Spleen (tissue), 11 donors: ENCODE results near the gene ZNF451. TPM values are rescaled to one million over a fixed set of nuclear protein-coding genes. Genes with fewer than 3 reads are reported as not detected.

Experiments used
- DNase-seq: peaks from one replicate; pipeline ENCODE4 v3.0.0-alpha.2; 2020
- H3K27ac ChIP-seq, 8 donors: fragments of 200-600 bp; sonication (generic) in 7 of 8; 1 replicate in 4 of 8; 2 replicates in 4 of 8; pipeline versions ENCODE4 v1.5.0 to v1.8.0; 2016 to 2021; ENCODE audit warnings: inconsistent platforms in 4 of 8, mild to moderate bottlenecking in 4 of 8, moderate library complexity in 1 of 8
- H3K27me3 ChIP-seq, 7 donors: fragments of 200-600 bp; sonication (generic) in 6 of 7; replicated peaks in 1 of 7; 1 replicate in 4 of 7; 2 replicates in 3 of 7; pipeline versions ENCODE4 v1.5.0 to v1.8.0; 2016 to 2021; ENCODE audit warnings: inconsistent platforms in 3 of 7, mild to moderate bottlenecking in 1 of 7
- H3K36me3 ChIP-seq, 6 donors: fragments of 200-600 bp; sonication (generic) in 5 of 6; 1 replicate in 4 of 6; 2 replicates in 2 of 6; pipeline versions ENCODE4 v1.5.0 to v1.8.0; 2016 to 2021; ENCODE audit warnings: inconsistent platforms in 2 of 6
- H3K4me1 ChIP-seq, 6 donors: fragments of 200-600 bp; sonication (generic) in 5 of 6; 1 replicate in 3 of 6; 2 replicates in 3 of 6; pipeline versions ENCODE4 v1.5.0 to v1.8.0; 2016 to 2021; ENCODE audit warnings: inconsistent platforms in 3 of 6
- H3K4me3 ChIP-seq, 8 donors: fragments of 200-600 bp; sonication (generic) in 7 of 8; 1 replicate in 4 of 8; 2 replicates in 4 of 8; pipeline versions ENCODE4 v1.5.0 to v1.8.0; 2016 to 2021; ENCODE audit warnings: inconsistent platforms in 4 of 8, mild to moderate bottlenecking in 4 of 8, moderate library complexity in 2 of 8
- H3K9me3 ChIP-seq, 8 donors: fragments of 200-600 bp; sonication (generic) in 7 of 8; 1 replicate in 4 of 8; 2 replicates in 4 of 8; pipeline versions ENCODE4 v1.5.0 to v1.8.0; 2016 to 2021; ENCODE audit warnings: inconsistent platforms in 4 of 8
- CTCF ChIP-seq, 11 experiments: fragments of 200-600 bp in 7 of 11; fragments of 450-650 bp in 4 of 11; sonication (generic) in 4 of 11; IDR thresholded peaks in 8 of 11; conservative IDR thresholded peaks in 3 of 11; 1 replicate in 7 of 11; 2 replicates in 4 of 11; pipeline versions ENCODE4 v1.4.0 to v1.8.0; 2016 to 2021; ENCODE audit warnings: antibody characterized with exemption in 11 of 11, inconsistent platforms in 4 of 11, mild to moderate bottlenecking in 1 of 11
- POLR2A ChIP-seq, 3 donors: fragments of 450-650 bp; IDR thresholded peaks; one replicate each; pipeline ENCODE4 v1.5.1; 2017; ENCODE audit warnings: antibody characterized with exemption in 3 of 3, mild to moderate bottlenecking in 1 of 3
- POLR2AphosphoS5 ChIP-seq, 3 donors: sonication (generic); formaldehyde crosslinking; IDR thresholded peaks; one replicate each; pipeline ENCODE4 v1.5.1; 2017; ENCODE audit warnings: antibody characterized with exemption in 3 of 3
- WGBS, 5 donors: extraction: QIAGEN DNeasy Blood & Tissue Kit in 3 of 5; methylation state at CpG; one replicate each; pipeline versions ENCODE4 v1.1.5 to v1.1.7; 2013 to 2018; 5-methylcytosine and 5-hydroxymethylcytosine counted together
- intact Hi-C: fragments of 100-400 bp; cut with DNase I; formaldehyde crosslinking; loops from one replicate; pipeline ENCODE4 v1.15.0; 2023; ENCODE audit warnings: low total_unique reads
- polyA plus RNA-seq, 3 donors: library from polyadenylated mRNA; stranded (reverse); fragments of 200-250 nt; gene quantifications; one replicate each; pipeline ENCODE4 v1.2.1, GENCODE V29; 2013
- total RNA-seq, 7 donors: library from RNA; depleted of rRNA in 3 of 7; stranded (reverse); fragments of >200 nt in 3 of 7; fragmentation: NEBNext Ultra II Directional in 4 of 7; extraction: Animal tissue kit (Norgen Biotek cat#: 25700) in 4 of 7; gene quantifications; one replicate each; pipeline versions ENCODE4 v1.1.0 to v1.2.1, GENCODE V29; 2016 to 2021
- donor health status: healthy with polysubstance abuse.
- donor health status: DM: no; HTN: no; CAD: no; lungs with moderate emphysema.
- donor health status: DM: no; HTN: no; CAD: no.
- donor health status: Bipolar disorder and iron deficiency.
- donor health status: healthy.
- donor health status: DM: no; HTN: no; CAD: no.
- donor health status: DM: yes; HTN: yes; CAD: no.

The ZNF451 gene
- total and polyA plus RNA-seq, 10 donors: 11.1 to 117 (median 72.1) TPM

GRCh38 chr6:57134954-57135353 lies 45.0 kb downstream of the ZNF451 start:
- intact Hi-C loops: no loop called here
- no peak overlapping the region for H3K27ac ChIP-seq
- H3K36me3 ChIP-seq: peaks cover 0 to 80% (median 25%) of the 10 kb centered on the region in 6 donors
- TF ChIP-seq POLR2AphosphoS5 (IDR thresholded peaks at IDR 0.05): no peak
- no peak for TF ChIP-seq CTCF (IDR thresholded peaks at IDR 0.05 in 8 of 11, conservative IDR thresholded peaks at IDR 0.05 in 3 of 11)
- no peak for TF ChIP-seq POLR2A (IDR thresholded peaks at IDR 0.05)
- DNase-seq: no peak
- H3K4me1 ChIP-seq: no peaks in the 10 kb centered on the region
- no peaks in the 10 kb centered on the region for H3K9me3 ChIP-seq
- H3K4me3 ChIP-seq: no peak overlapping the region
- H3K27me3 ChIP-seq: no peaks in the 10 kb centered on the region
- 96 to 100% (median 97%) methylated on average over 1 of the region's 1 CpG for WGBS, 5 donors

DNA sequence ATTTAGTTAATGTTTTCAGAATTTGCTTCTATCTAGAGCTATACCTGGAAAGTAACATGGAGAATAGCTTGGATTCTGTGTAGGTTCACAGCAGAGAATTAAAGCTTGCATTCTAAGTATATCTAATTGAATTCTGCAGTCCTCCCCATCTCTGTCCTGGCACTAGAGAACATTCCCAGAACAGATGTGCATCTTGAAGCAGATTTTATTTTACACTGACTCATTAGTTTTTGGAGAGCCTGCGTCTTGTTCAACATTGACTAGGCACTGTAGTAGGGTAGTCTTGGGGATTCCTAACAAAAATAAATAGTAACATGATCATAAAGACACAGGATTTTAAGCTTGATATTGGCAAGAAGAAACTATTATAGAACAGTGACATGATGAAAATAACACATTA lies 45.9 kb downstream of the ZNF451 start:
- Histone ChIP-seq H3K27me3 (no peaks in the 10 kb centered on the region), H3K27ac (no peak overlapping the region), H3K9me3 (no peaks in the 10 kb centered on the region), H3K36me3 (peaks cover 0 to 77% (median 25%) of the 10 kb centered on the region in 6 donors), H3K4me3 (no peak overlapping the region), H3K4me1 (no peaks in the 10 kb centered on the region)
- TF ChIP-seq POLR2A (IDR thresholded peaks at IDR 0.05): no peak
- TF ChIP-seq POLR2AphosphoS5 (IDR thresholded peaks at IDR 0.05): no peak
- TF ChIP-seq CTCF (IDR thresholded peaks at IDR 0.05 in 8 of 11, conservative IDR thresholded peaks at IDR 0.05 in 3 of 11): no peak
- WGBS, 5 donors: 93 to 100% (median 98%) methylated on average over 1 of the region's 1 CpG
- DNase-seq: no peak
- intact Hi-C loops: no loop called here

DNA sequence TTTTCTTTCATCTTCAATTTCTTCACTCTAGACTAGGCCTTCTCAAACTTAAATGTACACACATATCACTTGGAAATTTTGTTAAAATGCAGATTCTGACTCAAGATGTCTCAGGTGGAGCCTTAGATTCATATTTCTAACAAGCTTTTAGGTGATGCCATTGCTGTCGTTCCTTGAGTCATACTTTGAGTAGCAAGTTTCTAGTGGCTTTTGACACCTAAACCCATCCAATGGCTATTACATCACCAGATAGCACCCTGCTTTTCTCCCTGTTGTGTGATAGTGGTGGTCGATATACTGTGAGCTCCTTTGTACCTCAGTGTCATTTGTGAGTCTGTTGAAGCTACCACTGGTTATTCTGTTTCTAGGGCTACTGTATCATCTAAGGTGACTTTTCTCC lies 47.4 kb downstream of the ZNF451 start:
- Histone ChIP-seq H3K27me3 (no peaks in the 10 kb centered on the region), H3K36me3 (peaks cover 6 to 84% (median 35%) of the 10 kb centered on the region in 6 donors), H3K4me3 (no peak overlapping the region), H3K27ac (no peak overlapping the region), H3K4me1 (no peaks in the 10 kb centered on the region), H3K9me3 (no peaks in the 10 kb centered on the region)
- no peak for DNase-seq
- intact Hi-C loops: no loop called here
- TF ChIP-seq POLR2AphosphoS5 (IDR thresholded peaks at IDR 0.05): no peak
- no peak for TF ChIP-seq POLR2A (IDR thresholded peaks at IDR 0.05)
- TF ChIP-seq CTCF (IDR thresholded peaks at IDR 0.05 in 8 of 11, conservative IDR thresholded peaks at IDR 0.05 in 3 of 11): no peak
- 73 to 93% (median 89%) methylated on average over 2 of the region's 2 CpGs for WGBS, 5 donors

- Histone ChIP-seq H3K4me3 (no peak overlapping the region), H3K4me1 (no peaks in the 10 kb centered on the region), H3K9me3 (no peaks in the 10 kb centered on the region), H3K36me3 (peaks cover 7 to 84% (median 34%) of the 10 kb centered on the region in 6 donors), H3K27ac (no peak overlapping the region), H3K27me3 (no peaks in the 10 kb centered on the region)
- intact Hi-C loops: no loop called here
- DNase-seq: no peak
- 90 to 96% (median 93%) methylated on average over 11 of the region's 11 CpGs for WGBS, 5 donors
- no peak for TF ChIP-seq POLR2AphosphoS5 (IDR thresholded peaks at IDR 0.05)
- no peak for TF ChIP-seq CTCF (IDR thresholded peaks at IDR 0.05 in 8 of 11, conservative IDR thresholded peaks at IDR 0.05 in 3 of 11)
- no peak for TF ChIP-seq POLR2A (IDR thresholded peaks at IDR 0.05)
Observed at GRCh38 chr6:57138026-57138425, 48.0 kb downstream of the ZNF451 start.
